ENCODE data around the gene RCSD1.

Gene RCSD1

GRCh38 chr1:167645140-167645541 is 15.1 kb downstream of the RCSD1 start:
- no peak for DNase-seq

- DNase-seq, result no peak
Measured at GRCh38 chr1:167645625-167646414, 15.8 kb downstream of the RCSD1 start.

- DNase-seq, result no peak
Measured at GRCh38 chr1:167648252-167648849, 18.3 kb downstream of the RCSD1 start.

- no peak for DNase-seq
Measured at GRCh38 chr1:167648978-167649744, 19.1 kb downstream of the RCSD1 start.

GRCh38 chr1:167650269-167651160 is 20.5 kb downstream of the RCSD1 start:
- no peak for DNase-seq

- no peak for DNase-seq
Measured at GRCh38 chr1:167651161-167651693, 21.2 kb downstream of the RCSD1 start.

GRCh38 chr1:167654975-167655575 is 25.0 kb downstream of the RCSD1 start:
- no peak for DNase-seq

GRCh38 chr1:167656657-167657056 is 26.6 kb downstream of the RCSD1 start:
- no peak for DNase-seq

GRCh38 chr1:167658574-167659328 is 28.7 kb downstream of the RCSD1 start:
- no peak for DNase-seq

- no peak for DNase-seq
Measured at GRCh38 chr1:167659450-167659849, 29.4 kb downstream of the RCSD1 start.

- DNase-seq, result no peak
Measured at GRCh38 chr1:167659881-167660280, 29.8 kb downstream of the RCSD1 start.

- no peak for DNase-seq
Measured at GRCh38 chr1:167661527-167662426, 31.7 kb downstream of the RCSD1 start.

- no peak for DNase-seq
Measured at GRCh38 chr1:167663002-167663772, 33.2 kb downstream of the RCSD1 start.

- DNase-seq, result no peak
Measured at GRCh38 chr1:167665469-167665868, 35.4 kb downstream of the RCSD1 start.

- DNase-seq, result no peak
Measured at GRCh38 chr1:167666416-167666815, 36.4 kb downstream of the RCSD1 start.

GRCh38 chr1:167667536-167667935 is 37.5 kb downstream of the RCSD1 start:
- DNase-seq, result no peak

GRCh38 chr1:167668108-167668507 is 38.1 kb downstream of the RCSD1 start:
- DNase-seq, result no peak

- DNase-seq, result no peak
Measured at GRCh38 chr1:167669209-167670124, 39.4 kb downstream of the RCSD1 start.

All from right forelimb (tissue), 1 donor.